HepG2 (cell line): ENCODE measurements around the gene THSD8. TPM values are rescaled to one million over a fixed set of nuclear protein-coding genes. Genes with fewer than 3 reads are reported as not detected.

Experiments
- ARID5B ChIP-seq: IDR thresholded peaks from 2 replicates; pipeline ENCODE4 v1.4.0; 2020; ENCODE audit warnings: mild to moderate bottlenecking, missing genetic modification reagents
- ATF3 ChIP-seq: sonication (generic); formaldehyde crosslinking; IDR thresholded peaks from 2 replicates; pipeline ENCODE4 v1.4.0; 2020; ENCODE audit warnings: missing genetic modification reagents
- CCDC6 ChIP-seq: sonication (generic); formaldehyde crosslinking; IDR thresholded peaks from 2 replicates; pipeline ENCODE4 v1.8.1; 2022; ENCODE audit warnings: mild to moderate bottlenecking, missing genetic modification reagents, moderate library complexity
- HNF4A ChIP-seq: sonication (generic); formaldehyde crosslinking; IDR thresholded peaks from 2 replicates; pipeline ENCODE4 v1.4.0; 2020; ENCODE audit warnings: missing genetic modification reagents
- IRX3 ChIP-seq: sonication (generic); formaldehyde crosslinking; IDR thresholded peaks from 2 replicates; pipeline ENCODE4 v1.8.1; 2023; ENCODE audit warnings: mild to moderate bottlenecking, low read depth, missing genetic modification reagents, borderline replicate concordance
- KDM5B ChIP-seq: sonication (generic); formaldehyde crosslinking; IDR thresholded peaks from 2 replicates; pipeline ENCODE4 v1.4.0; 2020; ENCODE audit warnings: missing genetic modification reagents, mild to moderate bottlenecking, borderline replicate concordance
- PHF8 ChIP-seq: sonication (generic); formaldehyde crosslinking; IDR thresholded peaks from 2 replicates; pipeline ENCODE4 v1.5.0; 2020; ENCODE audit warnings: missing genetic modification reagents
- SKIL ChIP-seq: sonication (generic); formaldehyde crosslinking; IDR thresholded peaks from 2 replicates; pipeline ENCODE4 v1.8.0; 2022; ENCODE audit warnings: missing genetic modification reagents, mild to moderate bottlenecking, moderate library complexity, borderline replicate concordance
- TFDP1 ChIP-seq: IDR thresholded peaks from 2 replicates; pipeline ENCODE4 v1.6.1; 2016; ENCODE audit warnings: missing compliant biosample characterization, missing genetic modification reagents, borderline replicate concordance
- TOE1 ChIP-seq: sonication (generic); formaldehyde crosslinking; IDR thresholded peaks from 2 replicates; pipeline ENCODE4 v1.4.0; 2020; ENCODE audit warnings: mild to moderate bottlenecking, missing genetic modification reagents
- TSC22D2 ChIP-seq: sonication (generic); formaldehyde crosslinking; IDR thresholded peaks from 2 replicates; pipeline ENCODE4 v1.5.1; 2020; ENCODE audit warnings: missing genetic modification reagents, mild to moderate bottlenecking, borderline replicate concordance
- ZNF121 ChIP-seq: sonication (generic); formaldehyde crosslinking; IDR thresholded peaks from 2 replicates; pipeline ENCODE4 v1.5.0; 2020; ENCODE audit warnings: mild to moderate bottlenecking, missing genetic modification reagents
- ZNF205 ChIP-seq: IDR thresholded peaks from 2 replicates; pipeline ENCODE4 v1.6.1; 2018; ENCODE audit warnings: missing biosample characterization, missing genetic modification reagents
- ZNF224 ChIP-seq: sonication (generic); formaldehyde crosslinking; IDR thresholded peaks from 2 replicates; pipeline ENCODE4 v1.5.0; 2020; ENCODE audit warnings: mild to moderate bottlenecking, missing genetic modification reagents
- ZNF547 ChIP-seq: sonication (generic); formaldehyde crosslinking; IDR thresholded peaks from 2 replicates; pipeline ENCODE4 v1.5.1; 2020; ENCODE audit warnings: mild to moderate bottlenecking, missing genetic modification reagents
- polyA plus RNA-seq, 8 experiments: library from polyadenylated mRNA; depleted of rRNA in 3 of 8; stranded (reverse) in 7 of 8; unstranded in 1 of 8; fragments of >200 nt; fragmentation: Illumina TruSeq in 4 of 8; extraction: Trizol in 4 of 8; gene quantifications; 2 replicates each; pipeline versions ENCODE4 v1.2.1 to v1.2.3, GENCODE V29; 2011 to 2016; ENCODE audit warnings: low read depth in 4 of 8, missing spikeins in 1 of 8, mixed read lengths in 1 of 8; ENCODE audit not compliant: insufficient read depth in 1 of 8
- total RNA-seq, 5 experiments: library from RNA; depleted of rRNA; stranded (reverse); fragments of >200 nt; fragmentation: Illumina TruSeq; extraction: Trizol; gene quantifications; 2 replicates each; pipeline ENCODE4 v1.2.3, GENCODE V29; 2016; ENCODE audit warnings: low read depth in 1 of 5

Gene THSD8
- total and polyA plus RNA-seq, 2 of the 13 experiments (the other 11 are each of a cell fraction or from before 2014, with no cell fraction given) = 4.8 to 14.9 TPM

- 0 out of 2 replicates have a peak, but pooled peaks have one; percentile 34 for TF ChIP-seq TFDP1
- TF ChIP-seq KDM5B (CRISPR knock-in tag) = peak; percentile 19; the same call in 1 of the 2 replicates
- TF ChIP-seq SKIL (CRISPR knock-in tag) = no peak
- no peak for TF ChIP-seq CCDC6 (CRISPR knock-in tag)
- TF ChIP-seq TOE1 (CRISPR knock-in tag) = no peak
- TF ChIP-seq PHF8 (CRISPR knock-in tag) = no peak
- 0 out of 2 replicates have a peak, but pooled peaks have one; percentile 15 for TF ChIP-seq ZNF205 (CRISPR knock-in tag)
- TF ChIP-seq IRX3 (CRISPR knock-in tag) = no peak
- TF ChIP-seq ATF3 (CRISPR knock-in tag) = no peak
- 0 out of 2 replicates have a peak, but pooled peaks have one; percentile 34 for TF ChIP-seq TSC22D2 (CRISPR knock-in tag)
- TF ChIP-seq ZNF121 (CRISPR knock-in tag) = no peak
- no peak for TF ChIP-seq ARID5B (CRISPR knock-in tag)
- no peak for TF ChIP-seq ZNF224 (CRISPR knock-in tag)
- TF ChIP-seq HNF4A (CRISPR knock-in tag) = no peak
- TF ChIP-seq ZNF547 (CRISPR knock-in tag) = no peak
Observed at GRCh38 chr19:12847159-12848139, 45.6 kb downstream of the THSD8 start (continued).
